ENCODE results near the gene MFSD6. TPM values are rescaled to one million over a fixed set of nuclear protein-coding genes. Genes with fewer than 3 reads are reported as not detected.

MFSD6 gene
- total and polyA plus RNA-seq, 10 donors: 5.0 to 130 (median 46.9) TPM

- H3K9me3 ChIP-seq: no peaks in the 10 kb centered on the region
These were observed 41.1 kb upstream of the MFSD6 start for GRCh38 chr2:190367091-190367490.

GRCh38 chr2:190369635-190370034 lies 38.5 kb upstream of the MFSD6 start:
- 97 to 100% (median 99%) methylated on average over 2 of the region's 2 CpGs for WGBS, 5 donors
- Histone ChIP-seq H3K4me1 (peaks cover 0 to 5% (median 0%) of the 10 kb centered on the region in 6 donors), H3K9me3 (no peaks in the 10 kb centered on the region), H3K36me3 (peaks cover 0 to 69% (median 43%) of the 10 kb centered on the region in 6 donors), H3K4me3 (no peak overlapping the region), H3K27ac (no peak overlapping the region), H3K27me3 (replicated peaks in 1 of 7) (no peaks in the 10 kb centered on the region)
- intact Hi-C loops (cut with DNase I; ENCODE audit: low total_unique reads): loop anchor here (5.0 kb wide), 1 partner anchor 282 kb away; no protein-coding TSS in a partner anchor
- TF ChIP-seq POLR2A (IDR thresholded peaks at IDR 0.05): no peak
- no peak for TF ChIP-seq CTCF (IDR thresholded peaks at IDR 0.05 in 8 of 11, conservative IDR thresholded peaks at IDR 0.05 in 3 of 11)
- TF ChIP-seq POLR2AphosphoS5 (IDR thresholded peaks at IDR 0.05): no peak
- no peak for DNase-seq

More at GRCh38 chr2:190367091-190367490, 41.1 kb upstream of the MFSD6 start:
- Histone ChIP-seq H3K36me3 (peaks cover 0 to 94% (median 43%) of the 10 kb centered on the region in 6 donors), H3K27ac (no peak overlapping the region), H3K4me1 (peaks cover 0 to 4% (median 0%) of the 10 kb centered on the region in 6 donors), H3K27me3 (replicated peaks in 1 of 7) (no peaks in the 10 kb centered on the region), H3K4me3 (no peak overlapping the region)
- TF ChIP-seq CTCF (IDR thresholded peaks at IDR 0.05 in 8 of 11, conservative IDR thresholded peaks at IDR 0.05 in 3 of 11): no peak
- no peak for TF ChIP-seq POLR2A (IDR thresholded peaks at IDR 0.05)
- TF ChIP-seq POLR2AphosphoS5 (IDR thresholded peaks at IDR 0.05): no peak
- intact Hi-C loops (cut with DNase I; ENCODE audit: low total_unique reads): no loop called here
- WGBS, 5 donors: 84 to 92% (median 90%) methylated on average over 4 of the region's 4 CpGs
- DNase-seq: no peak

GRCh38 chr2:190376083-190376482 lies 32.1 kb upstream of the MFSD6 start:
- no peak for TF ChIP-seq POLR2AphosphoS5 (IDR thresholded peaks at IDR 0.05)
- TF ChIP-seq POLR2A (IDR thresholded peaks at IDR 0.05): no peak
- TF ChIP-seq CTCF (IDR thresholded peaks at IDR 0.05 in 8 of 11, conservative IDR thresholded peaks at IDR 0.05 in 3 of 11): no peak
- intact Hi-C loops (cut with DNase I; ENCODE audit: low total_unique reads): no loop called here
- H3K9me3 ChIP-seq: no peaks in the 10 kb centered on the region
- peaks cover 0 to 8% (median 4%) of the 10 kb centered on the region in 6 donors for H3K36me3 ChIP-seq
- H3K4me3 ChIP-seq: no peak overlapping the region
- H3K27me3 ChIP-seq (replicated peaks in 1 of 7): no peaks in the 10 kb centered on the region
- no peak overlapping the region for H3K27ac ChIP-seq
- H3K4me1 ChIP-seq: peaks cover 0 to 5% (median 0%) of the 10 kb centered on the region in 6 donors
- no peak for DNase-seq

GRCh38 chr2:190376591-190377245 lies 31.4 kb upstream of the MFSD6 start:
- Histone ChIP-seq H3K4me3 (no peak overlapping the region), H3K36me3 (peaks cover 0 to 2% (median 0%) of the 10 kb centered on the region in 6 donors), H3K27me3 (replicated peaks in 1 of 7) (no peaks in the 10 kb centered on the region), H3K4me1 (peaks cover 0 to 5% (median 0%) of the 10 kb centered on the region in 6 donors), H3K27ac (no peak overlapping the region), H3K9me3 (no peaks in the 10 kb centered on the region)
- TF ChIP-seq POLR2A (IDR thresholded peaks at IDR 0.05) (no peak), CTCF (IDR thresholded peaks at IDR 0.05 in 8 of 11, conservative IDR thresholded peaks at IDR 0.05 in 3 of 11) (no peak), POLR2AphosphoS5 (IDR thresholded peaks at IDR 0.05) (no peak)
- WGBS, 5 donors: 72 to 78% (median 75%) methylated on average over 3 of the region's 3 CpGs
- intact Hi-C loops (cut with DNase I; ENCODE audit: low total_unique reads): no loop called here
- no peak for DNase-seq
